MM.1S (cell line): ENCODE data around the gene PODNL1.

ENCODE experiments used
- DNase-seq: peaks from one replicate; pipeline ENCODE4 v3.0.0-alpha.2; 2015
- H2AFZ ChIP-seq: fragments of 300-600 bp; sonication (generic); 2 replicates; pipeline ENCODE4 v1.6.0; 2016; ENCODE audit warnings: antibody characterized with exemption, low read length
- H3F3A ChIP-seq: fragments of 300-600 bp; sonication (generic); 2 replicates; pipeline ENCODE4 v1.6.1; 2016; ENCODE audit warnings: mild to moderate bottlenecking, antibody characterized with exemption, low read length, moderate library complexity, mixed read lengths; ENCODE audit not compliant: insufficient read depth
- H3K27ac ChIP-seq: fragments of 300-600 bp; sonication (generic); 2 replicates; pipeline ENCODE4 v1.5.1; 2016; ENCODE audit warnings: mild to moderate bottlenecking, low read length
- H3K27me3 ChIP-seq: fragments of 300-600 bp; sonication (generic); replicated peaks from 2 replicates; pipeline ENCODE4 v1.6.0; 2016; ENCODE audit warnings: low read length; ENCODE audit not compliant: insufficient read depth
- H3K36me3 ChIP-seq: fragments of 300-600 bp; sonication (generic); replicated peaks from 2 replicates; pipeline ENCODE4 v1.6.1; 2016; ENCODE audit warnings: mild to moderate bottlenecking, low read length, mixed read lengths; ENCODE audit not compliant: insufficient read depth
- H3K4me1 ChIP-seq: fragments of 300-600 bp; sonication (generic); 2 replicates; pipeline ENCODE4 v1.6.1; 2016; ENCODE audit warnings: low read length, mixed read lengths
- H3K4me2 ChIP-seq: fragments of 300-600 bp; sonication (generic); 2 replicates; pipeline ENCODE4 v1.6.0; 2016; ENCODE audit warnings: low read depth, low read length
- H3K4me3 ChIP-seq: fragments of 300-600 bp; sonication (generic); 2 replicates; pipeline ENCODE4 v1.5.1; 2016; ENCODE audit warnings: low read length, mixed read lengths
- H3K79me2 ChIP-seq: fragments of 300-600 bp; sonication (generic); 2 replicates; pipeline ENCODE4 v1.6.1; 2016; ENCODE audit warnings: mixed run types, low read length, mixed read lengths
- H3K9ac ChIP-seq: fragments of 300-600 bp; sonication (generic); 2 replicates; pipeline ENCODE4 v1.6.1; 2016; ENCODE audit warnings: low read length, mixed read lengths
- H3K9me2 ChIP-seq: fragments of 300-600 bp; sonication (generic); replicated peaks from 2 replicates; pipeline ENCODE4 v1.6.1; 2016; ENCODE audit warnings: mild to moderate bottlenecking, low read length, mixed read lengths; ENCODE audit not compliant: insufficient read depth
- H3K9me3 ChIP-seq: fragments of 300-600 bp; sonication (generic); replicated peaks from 2 replicates; pipeline ENCODE4 v1.6.1; 2016; ENCODE audit warnings: mild to moderate bottlenecking, low read length, mixed read lengths; ENCODE audit not compliant: insufficient read depth
- H4K20me1 ChIP-seq: fragments of 300-600 bp; sonication (generic); 2 replicates; pipeline ENCODE4 v1.6.1; 2016; ENCODE audit warnings: mild to moderate bottlenecking, low read length, moderate library complexity, mixed read lengths; ENCODE audit not compliant: insufficient read depth
- EZH2 ChIP-seq: fragments of 300-600 bp; sonication (generic); optimal IDR thresholded peaks from 2 replicates; pipeline ENCODE3; 2017; ENCODE audit warnings: low read depth, mild to moderate bottlenecking, antibody characterized with exemption, low read length, mixed read lengths
- EZH2phosphoT487 ChIP-seq: fragments of 300-600 bp; sonication (generic); IDR thresholded peaks from 2 replicates; pipeline ENCODE4 v1.6.1; 2018; ENCODE audit warnings: antibody characterized with exemption, low read length
- TF ChIP-seq, protein P1 (sequence below): fragments of 300-600 bp; sonication (generic); IDR thresholded peaks from 2 replicates; pipeline ENCODE4 v1.5.1; 2016; ENCODE audit warnings: antibody characterized with exemption, low read length, mixed read lengths

PODNL1 gene

DNA sequence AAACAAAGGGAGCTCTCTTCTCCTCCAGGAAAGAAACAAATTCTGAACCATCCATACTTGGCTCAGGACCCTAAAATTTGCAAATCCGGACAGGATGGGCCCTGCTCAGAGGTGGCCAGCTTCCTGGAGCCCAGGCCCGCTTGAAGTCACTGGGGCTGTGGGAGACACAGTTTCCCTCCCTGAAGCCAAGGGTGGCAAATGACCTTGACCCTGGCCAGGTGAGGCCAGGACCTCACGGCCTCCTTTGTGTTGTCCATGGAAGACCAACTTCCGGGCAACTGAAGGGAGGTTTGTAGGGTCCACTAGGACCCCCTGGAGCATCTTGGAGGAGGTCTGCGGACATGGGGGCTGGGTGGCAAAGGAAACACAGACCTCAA, 55.8 kb downstream of the PODNL1 start:
- Histone ChIP-seq H3K27ac (peak overlapping the region; percentile 37; the same call in 1 of the 2 replicates), H3K4me2 (no peak overlapping the region), H3K36me3 (no peaks in the 10 kb centered on the region), H3K9me3 (no peaks in the 10 kb centered on the region), H2AFZ (no peak overlapping the region), H3K4me3 (no peak overlapping the region), H3K4me1 (peaks cover 33% of the 10 kb centered on the region), H4K20me1 (no peaks in the 10 kb centered on the region), H3F3A (no peaks in the 10 kb centered on the region), H3K79me2 (no peaks in the 10 kb centered on the region), H3K9me2 (no peaks in the 10 kb centered on the region), H3K9ac (no peak overlapping the region), H3K27me3 (peaks cover 9% of the 10 kb centered on the region)
- DNase-seq, result no peak
- TF ChIP-seq EZH2phosphoT487, result no peak
- no peak for TF ChIP-seq EZH2

DNA sequence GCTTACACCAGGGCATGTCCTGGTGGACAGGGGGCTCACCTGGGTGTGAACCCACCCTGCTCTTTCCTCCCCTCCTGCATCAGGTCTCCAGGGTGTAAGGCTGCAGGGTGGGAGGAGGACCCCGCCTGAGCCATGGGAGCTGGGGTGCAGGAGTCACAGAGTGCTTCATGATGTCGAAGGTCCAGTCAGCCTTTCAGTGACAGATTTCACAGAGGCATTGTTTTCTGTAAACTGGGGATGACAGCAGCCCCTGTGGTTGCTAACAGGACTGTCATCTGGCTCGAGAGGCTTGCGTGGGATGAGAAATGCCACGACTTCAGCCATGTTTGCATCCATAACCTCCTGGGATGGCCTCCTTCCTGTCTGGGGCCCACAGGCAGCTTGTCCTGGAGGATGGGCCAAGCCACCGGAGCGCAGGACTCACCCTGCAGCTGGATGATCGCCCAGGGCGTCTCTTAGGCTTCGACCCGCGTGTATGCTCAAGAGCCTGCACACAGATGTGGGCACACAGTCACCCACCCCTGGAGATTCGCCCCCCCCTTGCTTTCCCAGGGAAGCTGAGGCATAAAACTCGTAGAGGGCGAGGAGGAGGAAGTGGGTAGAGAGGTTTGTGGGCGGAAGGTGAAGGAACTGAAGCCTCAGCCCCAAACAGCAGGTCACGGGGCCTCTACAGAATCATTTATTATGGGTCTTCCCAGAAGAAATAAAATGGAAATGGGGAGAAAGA, 56.4 kb downstream of the PODNL1 start:
- Histone ChIP-seq H3K9me2 (no peaks in the 10 kb centered on the region), H3K4me1 (peaks cover 33% of the 10 kb centered on the region), H2AFZ (peak overlapping the region; percentile 88; the same call in 1 of the 2 replicates), H3K36me3 (no peaks in the 10 kb centered on the region), H3K9ac (peak overlapping the region; percentile 19; the same call in 1 of the 2 replicates), H3K4me3 (no peak overlapping the region), H3F3A (no peaks in the 10 kb centered on the region), H3K27ac (peak overlapping the region; percentile 37; the same call in 1 of the 2 replicates), H3K9me3 (no peaks in the 10 kb centered on the region), H3K79me2 (no peaks in the 10 kb centered on the region), H4K20me1 (no peaks in the 10 kb centered on the region), H3K4me2 (peak overlapping the region; percentile 98; the same call in 1 of the 2 replicates), H3K27me3 (peaks cover 14% of the 10 kb centered on the region)
- TF ChIP-seq EZH2 (no peak), EZH2phosphoT487 (no peak)
- TF ChIP-seq, protein P1, sequence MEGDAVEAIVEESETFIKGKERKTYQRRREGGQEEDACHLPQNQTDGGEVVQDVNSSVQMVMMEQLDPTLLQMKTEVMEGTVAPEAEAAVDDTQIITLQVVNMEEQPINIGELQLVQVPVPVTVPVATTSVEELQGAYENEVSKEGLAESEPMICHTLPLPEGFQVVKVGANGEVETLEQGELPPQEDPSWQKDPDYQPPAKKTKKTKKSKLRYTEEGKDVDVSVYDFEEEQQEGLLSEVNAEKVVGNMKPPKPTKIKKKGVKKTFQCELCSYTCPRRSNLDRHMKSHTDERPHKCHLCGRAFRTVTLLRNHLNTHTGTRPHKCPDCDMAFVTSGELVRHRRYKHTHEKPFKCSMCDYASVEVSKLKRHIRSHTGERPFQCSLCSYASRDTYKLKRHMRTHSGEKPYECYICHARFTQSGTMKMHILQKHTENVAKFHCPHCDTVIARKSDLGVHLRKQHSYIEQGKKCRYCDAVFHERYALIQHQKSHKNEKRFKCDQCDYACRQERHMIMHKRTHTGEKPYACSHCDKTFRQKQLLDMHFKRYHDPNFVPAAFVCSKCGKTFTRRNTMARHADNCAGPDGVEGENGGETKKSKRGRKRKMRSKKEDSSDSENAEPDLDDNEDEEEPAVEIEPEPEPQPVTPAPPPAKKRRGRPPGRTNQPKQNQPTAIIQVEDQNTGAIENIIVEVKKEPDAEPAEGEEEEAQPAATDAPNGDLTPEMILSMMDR, result no peak
- no peak for DNase-seq

DNA sequence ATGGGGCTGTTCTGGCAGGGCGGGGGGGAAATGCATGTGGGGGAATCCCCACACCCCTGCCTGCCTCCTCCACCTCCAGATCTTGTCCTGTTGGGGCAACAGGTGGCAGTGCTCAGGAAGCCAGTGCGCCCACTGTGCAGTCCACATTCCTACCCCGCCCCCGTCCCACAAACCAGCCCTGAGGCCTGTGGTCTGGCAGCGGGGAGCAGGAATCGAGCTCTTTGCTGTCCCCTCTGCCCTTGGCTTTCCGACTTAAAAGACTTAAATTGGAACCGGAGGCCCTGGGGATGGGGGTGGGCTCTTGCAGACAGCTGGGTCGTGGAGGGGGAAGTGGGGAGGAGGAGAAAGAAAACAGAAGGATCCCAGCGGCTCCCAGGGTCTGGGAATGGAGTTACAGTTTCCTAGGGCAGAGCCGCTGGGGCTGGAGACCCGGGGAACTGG, 56.9 kb downstream of the PODNL1 start:
- Histone ChIP-seq H3K27me3 (peaks cover 20% of the 10 kb centered on the region), H3K36me3 (no peaks in the 10 kb centered on the region), H3K9me3 (no peaks in the 10 kb centered on the region), H3K79me2 (no peaks in the 10 kb centered on the region), H2AFZ (peak overlapping the region; percentile 88), H3K9me2 (no peaks in the 10 kb centered on the region), H4K20me1 (no peaks in the 10 kb centered on the region), H3K4me2 (peak overlapping the region; percentile 98; the same call in 1 of the 2 replicates), H3F3A (no peaks in the 10 kb centered on the region), H3K9ac (peak overlapping the region; percentile 19; the same call in 1 of the 2 replicates), H3K4me1 (peaks cover 33% of the 10 kb centered on the region), H3K27ac (peak overlapping the region; percentile 37; the same call in 1 of the 2 replicates), H3K4me3 (no peak overlapping the region)
- no peak for TF ChIP-seq EZH2phosphoT487
- TF ChIP-seq, protein P1, result peak; percentile 15; the same call in 1 of the 2 replicates
- no peak for TF ChIP-seq EZH2
- peak; percentile 48 for DNase-seq
